ENCODE results near the gene MGP. TPM values are rescaled to one million over a fixed set of nuclear protein-coding genes. Genes with fewer than 3 reads are reported as not detected.

Gene MGP
- polyA plus RNA-seq, 1 of the 3 experiments (the other 2 are of a cell fraction), result 76.2 TPM

GRCh38 chr12:14873440-14874185 is 12.0 kb downstream of the MGP start:
- no peaks in the 10 kb centered on the region for H3K79me2 ChIP-seq (ENCODE audit: insufficient read depth)
- POLR2A ChIA-PET, result no interaction called here
- no peaks in the 10 kb centered on the region for H3K9me2 ChIP-seq
- H2AFZ ChIP-seq (ENCODE audit: low read depth), result no peak overlapping the region
- 78% methylated on average over 1 of the region's 1 CpG for WGBS (ENCODE audit: low lambda C conversion rate)
- no peak overlapping the region for H3K4me3 ChIP-seq (ENCODE audit: low read depth in 2 of 2, low read length in 1 of 2)
- H3K4me2 ChIP-seq, result no peak overlapping the region
- H3K27ac ChIP-seq (ENCODE audit: low read depth in 2 of 2, low read length in 1 of 2), result no peak overlapping the region
- H3K36me3 ChIP-seq (replicated peaks in 1 of 2; ENCODE audit: control insufficient read depth in 1 of 2, insufficient read depth in 2 of 2, low read length in 1 of 2), result no peaks in the 10 kb centered on the region
- CTCF ChIA-PET, result interaction anchor here (1.0 to 1.3 kb wide), 2 partner anchors 14 to 122 kb away, joined by 3 read pairs; no protein-coding TSS in a partner anchor
- H3F3A ChIP-seq (replicated peaks; ENCODE audit: insufficient read depth), result no peaks in the 10 kb centered on the region
- no peak overlapping the region for H3K9ac ChIP-seq
- no peaks in the 10 kb centered on the region for H3K9me3 ChIP-seq
- no peak for TF ChIP-seq EP300 (IDR thresholded peaks at IDR 0.05; ENCODE audit: borderline replicate concordance in 1 of 2, low read depth in 1 of 2, low read length in 1 of 2)
- no peak for TF ChIP-seq USF1 (IDR thresholded peaks at IDR 0.05; ENCODE audit: borderline replicate concordance, low read depth)
- TF ChIP-seq RFX5 (IDR thresholded peaks at IDR 0.05; ENCODE audit: low read length), result no peak
- no peak for TF ChIP-seq YY1 (IDR thresholded peaks at IDR 0.05; ENCODE audit: low read depth)
- no peak for TF ChIP-seq IRF3 (IDR thresholded peaks at IDR 0.05; ENCODE audit: low read depth, low read length)
- TF ChIP-seq GATA2 (CRISPR knock-in tag; IDR thresholded peaks at IDR 0.05), result no peak
- TF ChIP-seq GABPA (IDR thresholded peaks at IDR 0.05; ENCODE audit: low read depth), result no peak
- TF ChIP-seq NRF1 (IDR thresholded peaks at IDR 0.05; ENCODE audit: low read depth, low read length), result no peak
- no peak for TF ChIP-seq CTCF (IDR thresholded peaks at IDR 0.05)
- TF ChIP-seq MAX (IDR thresholded peaks at IDR 0.05; ENCODE audit: low read depth), result no peak
- TF ChIP-seq FOXJ3 (CRISPR knock-in tag; IDR thresholded peaks at IDR 0.05), result no peak
- no peaks in the 10 kb centered on the region for H3K27me3 ChIP-seq (ENCODE audit: insufficient read depth)
- H3K4me1 ChIP-seq (ENCODE audit: control insufficient read depth in 1 of 2, insufficient read depth in 2 of 2, low read depth in 1 of 2, low read length in 1 of 2), result no peaks in the 10 kb centered on the region; a peak in 1 of 4 replicates
- H4K20me1 ChIP-seq (ENCODE audit: insufficient read depth), result no peaks in the 10 kb centered on the region
- DNase-seq, result no peak

GRCh38 chr12:14871886-14872285 is 13.8 kb downstream of the MGP start:
- DNase-seq, result no peak
- CTCF ChIA-PET, result no interaction called here
- Histone ChIP-seq H2AFZ (ENCODE audit: low read depth) (no peak overlapping the region), H4K20me1 (ENCODE audit: insufficient read depth) (no peaks in the 10 kb centered on the region), H3K4me1 (ENCODE audit: control insufficient read depth in 1 of 2, insufficient read depth in 2 of 2, low read depth in 1 of 2, low read length in 1 of 2) (no peaks in the 10 kb centered on the region; a peak in 1 of 4 replicates), H3K9me3 (no peaks in the 10 kb centered on the region), H3K4me3 (ENCODE audit: low read depth in 2 of 2, low read length in 1 of 2) (no peak overlapping the region), H3F3A (replicated peaks; ENCODE audit: insufficient read depth) (no peaks in the 10 kb centered on the region), H3K79me2 (ENCODE audit: insufficient read depth) (no peaks in the 10 kb centered on the region), H3K27me3 (ENCODE audit: insufficient read depth) (no peaks in the 10 kb centered on the region), H3K27ac (ENCODE audit: low read depth in 2 of 2, low read length in 1 of 2) (no peak overlapping the region), H3K9ac (no peak overlapping the region), H3K4me2 (no peak overlapping the region), H3K9me2 (no peaks in the 10 kb centered on the region), H3K36me3 (replicated peaks in 1 of 2; ENCODE audit: control insufficient read depth in 1 of 2, insufficient read depth in 2 of 2, low read length in 1 of 2) (no peaks in the 10 kb centered on the region)
- 41% methylated on average over 1 of the region's 1 CpG for WGBS (ENCODE audit: low lambda C conversion rate)
- TF ChIP-seq TAF1 (IDR thresholded peaks at IDR 0.05; ENCODE audit: borderline replicate concordance, low read depth, low read length), result no peak
- no peak for TF ChIP-seq SIN3A (IDR thresholded peaks at IDR 0.05; ENCODE audit: borderline replicate concordance, low read depth, low read length)
- POLR2A ChIA-PET, result no interaction called here

All from SK-N-SH (cell line).